ENCODE measurements around the gene HIRA.
A peak's percentile ranks its signal among the peaks of the same experiment; 100 is the strongest.
"Not testable (repeated sequence)": the region's sequence is repeated elsewhere in the genome, so short reads cannot be mapped to it uniquely, and the experiment has no call there.

HIRA gene

DNA sequence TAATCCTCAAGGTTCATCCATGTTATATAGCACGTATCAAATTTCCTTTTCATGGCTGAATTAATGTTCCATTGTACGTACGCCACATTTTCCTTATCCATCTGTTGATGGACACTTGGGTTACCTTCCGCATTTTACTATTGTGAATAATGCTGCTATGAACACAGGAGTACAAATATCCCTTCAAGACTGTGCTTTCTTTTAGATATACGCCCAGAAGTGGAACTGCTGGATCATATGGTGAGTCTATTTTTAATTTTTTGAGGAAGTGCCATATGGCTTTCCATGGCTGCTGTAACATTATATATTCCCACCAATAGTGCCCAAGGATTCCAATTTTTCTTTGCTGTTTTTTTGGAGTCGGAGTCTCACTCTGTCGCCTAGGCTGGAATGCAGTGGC, 6.8 kb upstream of the HIRA start:
- DNase-seq = no peak

DNA sequence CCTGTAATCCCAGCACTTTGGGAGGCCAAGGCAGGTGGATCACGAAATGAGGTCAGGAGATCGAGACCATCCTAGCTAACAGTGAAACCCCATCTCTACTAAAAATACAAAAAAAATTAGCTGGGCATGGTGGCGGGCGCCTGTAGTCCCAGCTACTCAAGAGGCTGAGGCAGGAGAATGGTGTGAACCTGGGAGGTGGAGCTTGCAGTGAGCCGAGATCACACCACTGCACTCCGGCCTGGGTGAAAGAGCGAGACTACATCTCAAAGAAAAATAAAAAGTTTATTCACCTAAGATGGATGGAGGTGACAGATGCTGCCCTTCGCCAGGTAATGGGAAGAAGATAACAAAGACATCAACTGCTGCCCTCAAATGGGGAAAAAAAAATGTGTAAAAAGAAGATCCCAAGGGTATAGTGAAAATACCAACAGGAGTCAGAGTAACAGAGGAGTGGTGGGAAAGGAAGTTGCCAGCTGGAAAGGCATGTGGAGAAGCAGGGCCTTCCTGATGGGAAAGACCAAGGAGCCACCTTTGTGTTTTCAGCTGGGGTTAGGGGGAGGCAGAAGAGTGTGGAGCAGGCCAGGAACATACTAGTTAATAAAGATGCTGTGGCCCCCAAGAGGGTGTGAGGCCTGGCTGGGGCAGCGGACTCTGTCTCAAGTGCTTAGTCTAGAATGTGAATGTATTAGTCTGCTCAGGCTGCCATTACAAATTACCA, 5.1 kb upstream of the HIRA start:
- not testable (repeated sequence) for DNase-seq

DNA sequence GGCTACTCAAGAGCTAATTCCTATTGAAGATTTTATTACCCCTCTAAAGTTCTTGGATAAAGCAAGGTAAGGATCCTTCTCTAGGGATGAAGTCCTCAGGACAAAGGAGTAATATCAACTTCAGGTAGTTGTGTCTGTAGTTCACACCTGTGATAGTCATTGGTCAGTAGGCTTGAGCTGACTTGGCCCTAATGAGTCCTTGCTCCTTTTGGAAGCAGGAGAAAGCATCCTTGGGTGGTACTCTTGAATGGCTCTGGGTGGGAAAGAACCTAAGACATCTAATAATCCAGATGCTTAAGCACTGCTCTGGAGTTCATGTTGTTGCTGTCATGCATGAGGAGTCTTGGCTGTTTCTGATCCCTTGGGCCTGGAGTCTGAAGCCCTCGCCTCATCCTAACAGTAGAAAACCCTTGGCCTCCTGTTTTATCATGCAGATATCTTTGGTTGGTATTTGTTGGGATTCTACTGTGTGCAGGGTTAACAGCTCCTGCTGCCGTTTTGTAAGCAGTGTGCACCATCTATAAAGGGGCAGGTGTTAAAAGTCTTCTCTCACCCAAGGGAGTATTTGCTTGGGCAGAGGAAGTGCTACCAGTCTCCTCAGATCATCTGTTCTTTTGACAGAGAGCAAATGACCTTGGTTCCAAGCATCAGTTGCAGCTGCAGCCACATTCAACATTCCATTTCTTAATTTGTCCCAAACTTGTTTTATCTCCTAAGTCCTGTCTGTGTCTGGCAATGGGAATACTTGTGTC, 3.5 kb upstream of the HIRA start:
- no peak for DNase-seq

DNA sequence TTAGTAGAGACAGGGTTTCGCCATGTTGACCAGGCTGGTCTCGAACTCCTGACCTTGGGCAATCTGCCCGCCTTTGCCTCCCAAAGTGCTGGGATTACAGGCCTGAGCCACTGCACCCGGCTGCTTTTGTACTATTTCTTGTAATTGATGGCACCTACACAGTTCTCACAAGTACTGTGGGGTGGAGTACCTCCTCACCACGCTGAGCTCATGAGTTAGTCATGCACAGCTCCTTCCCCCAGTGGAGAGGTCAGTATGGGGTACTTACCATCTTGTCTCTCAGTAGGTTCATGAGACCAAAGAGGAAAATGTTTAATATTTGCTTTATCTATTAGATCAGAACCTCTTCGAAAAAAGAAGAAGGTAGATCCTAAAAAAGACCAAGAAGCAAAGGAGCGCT, 2.9 kb upstream of the HIRA start:
- no peak for DNase-seq

DNA sequence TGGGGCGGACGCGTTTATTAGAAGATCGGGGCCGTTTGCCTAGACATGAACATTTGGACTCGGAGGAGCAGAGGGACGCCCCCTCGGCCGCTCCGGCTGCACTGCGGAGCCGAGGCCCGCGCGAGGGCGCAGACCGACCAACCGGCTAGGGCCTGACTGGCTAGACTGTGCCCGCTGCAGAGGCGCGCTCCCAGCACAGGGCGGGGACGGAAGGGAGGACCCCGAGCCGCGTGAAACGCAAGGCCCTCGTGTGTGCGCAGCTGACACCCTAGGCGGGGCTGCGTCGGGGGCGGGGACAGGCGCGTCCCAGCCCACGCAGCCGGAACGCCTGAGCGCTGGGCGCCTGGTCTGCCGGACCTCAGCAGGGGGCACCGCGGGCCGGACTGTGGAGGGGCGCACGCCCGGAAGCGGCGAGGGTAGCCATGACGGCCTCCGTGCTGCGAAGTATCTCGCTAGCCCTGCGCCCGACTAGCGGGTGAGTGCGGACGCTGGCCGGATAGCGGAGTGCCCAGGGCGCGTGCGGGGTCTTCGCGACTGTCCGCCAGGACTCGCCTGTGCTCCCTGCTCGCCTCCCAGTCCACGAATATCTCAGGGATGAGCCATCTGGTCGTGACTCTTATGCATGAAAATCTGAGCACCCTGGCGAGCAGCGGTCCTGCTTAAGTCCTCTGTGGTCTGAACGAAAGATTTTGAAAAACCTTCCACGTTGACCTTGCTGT, 759 bp upstream of the HIRA start, which contains the start of gene MRPL40:
Gene MRPL40, plus strand, starts transcription at position 413 of the 719 bp plus-strand sequence. Its CDS starts 10 bp downstream, at position 423.
- peak; percentile 70 to 82 (median 73) for DNase-seq

DNA sequence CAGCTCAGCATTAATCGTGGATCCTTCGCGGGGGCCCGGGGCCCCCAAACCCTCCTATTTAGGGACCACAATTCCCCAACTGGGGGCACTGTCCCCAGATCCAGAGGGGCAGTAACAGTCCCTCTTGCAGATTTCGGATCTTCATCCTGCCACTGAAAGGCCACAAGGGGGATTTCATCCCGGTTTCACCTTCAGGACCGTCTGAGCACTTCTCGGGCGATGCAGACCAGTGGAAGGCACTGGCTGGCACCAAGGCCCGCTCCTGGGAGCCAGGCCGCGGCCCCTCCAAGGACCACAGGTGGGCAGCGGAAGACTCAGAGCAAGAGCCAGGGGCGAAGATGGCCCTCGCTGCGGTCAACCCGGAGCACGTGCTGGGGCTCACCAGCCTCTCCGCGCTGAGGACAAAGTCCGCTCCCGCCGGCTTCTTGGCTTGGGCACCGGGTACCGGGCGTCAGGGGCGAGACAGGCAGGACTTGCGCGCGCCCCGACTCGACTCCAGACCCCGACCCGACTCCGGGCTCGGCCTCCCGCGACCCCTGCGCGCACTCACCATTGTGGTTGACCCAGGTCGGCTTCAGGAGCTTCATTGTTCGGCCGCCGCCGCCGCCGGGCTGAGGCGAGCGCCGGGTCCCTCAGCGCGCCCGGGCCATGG, 517 bp downstream of the HIRA start:
- DNase-seq = no peak

DNA sequence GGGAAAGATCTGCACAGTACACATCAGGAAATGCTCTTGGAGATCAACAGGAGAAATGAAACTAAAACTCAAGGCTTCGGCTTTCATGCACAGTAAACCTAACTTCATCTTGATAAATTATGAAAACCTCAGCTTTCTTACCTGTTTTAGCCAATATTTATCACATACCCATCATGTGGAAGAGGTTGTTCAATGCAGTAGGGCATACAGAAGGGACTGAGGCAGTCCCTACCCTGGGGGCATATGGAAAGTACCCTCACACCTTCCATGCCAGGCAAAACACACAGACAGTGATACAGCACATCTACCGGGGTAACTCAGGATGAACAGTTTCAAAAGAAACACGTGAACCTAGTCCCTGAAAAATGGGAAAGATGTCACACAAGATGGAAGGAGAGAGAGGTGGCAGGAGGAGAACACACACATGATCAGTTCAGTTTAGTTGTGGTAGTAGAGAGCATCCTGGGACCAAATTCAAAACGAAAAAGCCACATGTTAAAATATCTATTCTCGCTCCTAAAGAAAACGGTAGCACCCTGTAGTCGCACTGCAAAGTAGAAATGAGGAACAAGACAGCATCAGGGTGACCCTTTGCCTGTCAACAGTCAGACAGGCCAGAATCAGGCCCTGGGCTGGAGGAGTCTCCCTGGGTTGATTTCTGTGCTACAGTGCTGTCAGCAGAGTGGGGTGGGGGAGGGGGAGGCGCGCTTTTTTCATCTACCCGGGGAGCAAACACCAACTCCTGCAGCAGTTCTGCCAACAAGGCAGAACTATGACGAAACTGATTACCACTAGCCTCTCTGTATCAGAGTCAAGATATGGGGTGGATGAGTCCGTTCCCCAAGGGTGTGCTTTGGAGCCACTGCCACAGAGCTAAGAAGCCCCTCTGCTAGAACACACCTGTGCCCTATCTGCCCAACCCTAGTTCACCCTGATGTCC, 1.3 kb downstream of the HIRA start:
- DNase-seq = peak in 2 of 4 experiments; percentile 12 to 16

DNA sequence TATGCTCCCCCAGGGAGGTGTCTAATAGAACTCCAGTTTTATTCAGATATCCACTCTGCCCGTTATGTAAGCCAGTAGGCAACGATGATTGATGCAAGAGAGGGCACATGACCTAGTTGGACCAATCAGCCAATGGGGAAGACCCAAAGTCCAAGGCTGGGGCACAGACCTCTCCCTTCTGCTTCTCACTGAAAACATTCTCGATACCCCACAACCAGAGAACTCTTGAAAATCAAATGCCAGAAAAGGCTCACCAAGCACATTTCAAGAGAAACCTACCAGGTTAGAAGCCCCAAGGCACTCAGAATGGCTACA, 7.4 kb downstream of the HIRA start:
- DNase-seq = no peak

DNA sequence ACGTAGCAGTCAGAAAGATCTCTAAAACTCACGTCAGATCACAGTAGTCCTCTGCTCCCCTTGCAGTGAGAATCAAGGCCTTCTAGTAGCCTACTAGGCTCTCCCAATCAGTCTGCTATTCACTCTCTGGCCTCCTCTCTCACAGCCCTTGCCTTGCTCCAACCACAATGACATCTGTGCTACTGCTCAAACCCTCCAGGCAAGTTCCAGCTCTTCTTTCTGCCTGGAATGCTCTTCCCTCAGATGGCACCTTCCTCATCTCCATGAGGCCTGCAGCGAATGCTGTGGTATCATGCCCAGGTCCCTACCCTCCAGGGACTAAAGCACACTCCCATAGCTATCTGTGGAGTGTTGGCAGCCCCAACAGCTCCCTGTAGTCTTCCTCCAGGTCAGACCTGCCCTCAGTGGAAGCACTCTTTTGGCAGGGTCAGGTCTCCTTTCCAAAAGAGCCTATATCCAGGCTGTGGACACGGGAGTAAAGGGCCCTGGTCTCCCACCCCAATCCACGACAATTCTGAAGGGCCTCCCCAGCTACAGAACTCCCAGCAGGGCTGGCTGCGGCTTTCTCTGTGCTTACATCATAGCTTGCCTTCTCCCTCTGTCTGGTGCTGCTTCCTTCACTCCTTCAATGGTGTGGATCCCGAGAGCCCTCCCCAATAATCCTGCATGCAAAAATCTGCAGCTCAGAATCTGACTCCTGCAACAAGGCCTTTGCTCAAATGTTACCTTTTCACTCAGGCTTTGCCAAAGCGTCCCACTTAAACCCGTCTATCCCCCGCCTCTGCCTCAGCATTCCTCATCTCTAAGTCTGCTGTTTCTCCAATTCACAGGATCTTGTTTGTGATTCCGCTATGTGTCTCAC, 8.9 kb downstream of the HIRA start:
- DNase-seq = no peak

DNA sequence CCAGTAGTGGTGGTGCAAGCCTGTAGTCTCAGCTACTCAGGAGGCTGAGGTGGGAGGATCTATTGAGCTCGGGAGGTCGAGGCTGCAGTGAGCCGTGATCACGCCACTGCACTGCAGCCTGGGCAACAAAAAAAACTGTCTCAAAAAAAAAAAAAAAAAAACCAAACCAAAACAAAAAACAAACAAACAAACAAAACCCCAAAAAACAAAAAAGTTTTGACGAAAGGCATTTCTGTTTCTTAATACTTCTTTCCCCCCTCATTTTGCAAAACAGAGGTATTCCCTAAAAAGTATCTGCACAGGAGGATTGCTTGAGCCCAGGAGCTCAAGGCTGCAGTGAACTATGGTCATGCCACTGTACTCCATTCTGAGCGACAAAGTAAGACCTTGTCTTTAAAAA, 11.2 kb downstream of the HIRA start:
- no peak for DNase-seq

DNA sequence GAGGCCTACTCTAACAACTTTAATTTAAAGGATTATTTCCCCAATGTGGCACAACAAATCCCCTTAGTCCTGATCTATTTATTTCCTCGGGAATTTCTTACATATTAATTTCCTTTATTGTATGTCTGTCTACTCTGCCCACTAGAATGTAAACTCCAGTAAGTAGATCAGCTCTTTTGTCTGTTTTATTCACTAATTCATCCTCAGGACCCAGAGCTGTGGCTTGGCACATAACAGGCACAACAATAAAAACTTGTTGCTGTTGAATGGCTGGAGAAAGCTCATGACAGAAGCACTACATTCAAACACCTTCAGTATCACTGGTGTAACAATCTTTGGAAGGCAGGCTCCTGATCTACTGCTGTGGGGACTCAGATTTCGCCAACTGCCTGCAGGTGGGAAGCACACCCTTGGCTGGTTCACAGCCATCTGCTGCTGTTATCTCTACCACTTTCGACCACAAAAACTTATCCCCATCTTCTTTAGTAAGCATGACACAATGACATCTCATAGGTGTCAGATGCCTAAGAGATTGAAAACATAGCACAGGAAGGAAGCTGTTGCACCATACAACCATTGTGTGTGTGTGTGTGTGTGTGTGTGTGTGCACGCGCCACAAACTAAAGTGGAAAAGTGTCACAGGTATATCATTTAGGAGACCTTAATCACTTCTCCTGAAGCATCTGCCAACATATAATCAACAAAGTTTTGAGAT, 11.9 kb downstream of the HIRA start:
- DNase-seq = no peak

DNA sequence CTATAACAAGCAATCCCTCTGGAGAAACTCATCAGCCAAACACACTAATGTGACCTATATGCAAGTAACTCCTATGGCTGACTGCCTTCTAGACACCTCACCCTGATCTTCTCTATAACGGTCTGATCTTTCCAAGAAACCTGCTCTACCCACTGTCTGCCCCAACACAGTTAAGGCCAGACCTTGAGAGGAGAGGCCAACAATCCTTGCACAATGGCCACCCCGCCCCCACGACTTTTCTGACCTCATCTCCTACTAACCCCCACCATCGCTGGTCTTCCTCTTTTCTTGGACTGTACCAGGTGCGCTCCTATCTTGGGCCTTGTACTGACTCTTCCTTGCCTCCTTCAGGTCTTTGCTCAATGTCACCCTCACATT, 12.5 kb downstream of the HIRA start:
- DNase-seq = no peak

DNA sequence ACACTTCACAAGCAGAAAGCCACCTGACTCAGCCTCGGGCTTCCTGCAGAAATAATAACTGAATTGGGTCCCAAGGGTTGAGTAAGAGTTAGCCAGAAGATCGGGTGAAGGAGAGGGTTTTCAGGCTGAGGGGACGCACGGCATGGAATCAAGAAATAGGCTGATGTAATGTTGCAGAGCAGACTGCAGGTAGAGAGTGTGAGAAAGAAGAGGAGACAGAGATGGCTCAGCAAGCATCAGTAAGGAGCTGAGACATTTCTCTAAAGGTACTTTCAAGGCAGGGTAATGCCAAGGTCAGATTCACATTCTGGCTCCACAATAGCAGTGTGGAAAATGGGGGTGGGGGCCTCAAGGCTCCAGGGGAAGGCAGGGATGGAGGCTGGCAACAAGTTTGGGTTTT, 18.6 kb downstream of the HIRA start:
- DNase-seq = no peak

DNA sequence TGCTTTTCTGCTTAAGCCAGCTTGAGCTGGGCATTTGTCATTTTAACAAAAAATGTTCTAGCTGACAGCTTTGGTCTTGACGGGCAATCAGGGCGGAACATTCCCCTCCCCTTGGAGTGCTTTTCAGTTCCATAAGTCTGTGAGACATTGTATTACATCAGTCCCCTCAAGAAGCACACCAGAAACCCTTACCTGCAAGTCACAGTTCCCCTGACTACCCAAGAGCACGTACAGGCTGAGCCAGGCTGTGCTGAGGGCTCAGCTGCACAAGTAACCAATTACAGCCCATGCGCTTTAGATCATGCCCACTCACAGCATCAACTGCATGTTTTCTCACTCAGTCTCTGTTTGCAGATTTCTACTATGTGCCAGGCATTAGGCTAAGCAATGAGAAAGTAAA, 19.1 kb downstream of the HIRA start:
- DNase-seq = no peak

DNA sequence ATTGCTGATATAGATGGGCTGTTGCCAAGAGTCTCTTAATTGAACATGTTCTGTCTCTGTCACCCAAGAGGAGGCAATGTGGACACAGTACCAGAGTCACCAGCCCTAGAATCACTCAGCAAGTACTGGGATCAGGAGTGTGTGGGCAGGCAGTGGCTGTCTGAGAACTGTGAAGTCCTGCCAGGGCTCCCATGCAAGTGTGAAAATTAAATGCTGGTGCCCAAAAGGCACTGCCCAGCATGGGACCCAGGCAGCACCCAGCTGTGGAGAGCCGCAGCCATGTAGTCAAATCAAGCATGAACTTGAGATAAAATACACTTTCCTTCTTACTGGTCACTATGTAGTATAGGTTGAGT, 19.9 kb downstream of the HIRA start:
- DNase-seq = no peak

DNA sequence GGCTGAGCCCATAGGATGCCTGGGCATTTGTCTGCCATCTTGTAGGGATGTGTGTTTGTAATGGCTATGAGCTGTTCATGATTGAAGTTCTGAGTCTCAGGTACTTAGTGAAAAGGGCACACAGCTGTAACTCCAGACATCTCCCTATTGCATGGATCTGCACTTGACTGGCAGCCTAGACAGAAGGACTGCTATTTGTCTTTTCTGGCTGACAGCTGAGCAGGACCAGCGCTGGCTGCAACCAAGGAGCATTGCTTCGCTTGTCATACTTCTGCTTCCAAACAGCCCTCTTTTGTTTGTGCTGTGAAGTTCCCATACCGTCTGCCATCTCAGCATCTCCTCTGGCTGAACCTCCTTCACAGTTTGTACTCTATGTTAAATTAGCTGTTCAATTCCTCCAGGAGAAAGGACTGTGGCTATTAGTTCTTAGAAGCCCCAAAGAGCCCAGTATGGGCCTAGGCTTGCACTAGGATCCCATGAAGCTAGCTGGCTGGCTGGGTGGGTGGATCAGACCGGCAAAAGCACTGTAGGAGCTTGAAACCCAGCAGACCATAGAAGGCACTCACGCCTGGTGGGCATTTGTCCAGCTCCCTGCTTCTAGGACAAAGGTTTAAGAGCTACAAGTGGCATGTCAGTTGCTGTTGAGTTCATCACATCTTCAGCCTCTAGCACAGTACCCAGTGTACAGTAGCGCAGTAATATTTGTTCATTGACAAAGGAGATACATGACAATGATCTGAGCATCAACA, 20.4 kb downstream of the HIRA start:
- DNase-seq = no peak

DNA sequence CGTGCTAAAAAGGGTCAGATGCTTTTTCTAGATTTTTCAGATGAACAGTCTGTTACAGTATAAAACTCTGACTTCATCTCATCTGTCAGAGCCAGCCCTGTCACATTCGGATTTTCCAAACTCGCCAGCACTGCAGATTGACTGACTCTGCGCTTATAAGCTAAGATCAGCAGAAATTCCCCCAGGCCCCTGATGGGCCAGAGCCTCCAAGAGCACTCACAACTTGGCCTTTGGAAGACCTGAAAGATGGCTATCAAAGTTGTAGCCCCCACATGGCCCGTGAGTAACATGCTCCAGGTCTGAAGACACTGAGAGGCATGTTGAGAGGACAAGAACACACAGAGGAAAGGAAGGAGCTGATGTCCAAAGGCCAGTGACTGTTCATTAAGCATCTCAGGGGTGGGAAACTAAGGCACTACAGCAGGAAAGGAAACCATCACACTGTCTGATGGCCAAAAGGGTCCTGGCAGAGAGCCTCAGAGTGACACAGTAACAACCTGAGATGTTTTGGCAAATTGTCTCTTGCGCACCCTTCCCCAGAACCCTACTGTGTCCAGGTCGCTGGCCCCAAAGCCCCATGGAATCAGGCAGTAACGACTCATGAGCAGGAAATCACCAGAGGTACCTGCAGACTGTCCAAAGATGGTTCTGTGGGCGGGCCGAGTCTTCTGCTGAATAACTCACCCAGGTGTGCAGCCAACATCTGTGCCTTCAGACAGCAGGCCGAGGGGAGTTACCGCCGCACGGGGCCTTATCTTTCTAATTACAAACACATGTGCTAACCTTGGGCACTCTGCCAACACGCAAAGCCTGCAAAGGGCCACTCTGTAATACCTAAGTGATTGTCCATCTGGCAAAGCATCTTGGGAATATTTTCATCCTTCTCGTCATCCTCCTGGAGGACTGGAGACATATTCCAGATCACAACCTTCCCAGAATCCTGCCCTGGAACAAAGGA, 23.6 kb downstream of the HIRA start:
- DNase-seq = no peak

DNA sequence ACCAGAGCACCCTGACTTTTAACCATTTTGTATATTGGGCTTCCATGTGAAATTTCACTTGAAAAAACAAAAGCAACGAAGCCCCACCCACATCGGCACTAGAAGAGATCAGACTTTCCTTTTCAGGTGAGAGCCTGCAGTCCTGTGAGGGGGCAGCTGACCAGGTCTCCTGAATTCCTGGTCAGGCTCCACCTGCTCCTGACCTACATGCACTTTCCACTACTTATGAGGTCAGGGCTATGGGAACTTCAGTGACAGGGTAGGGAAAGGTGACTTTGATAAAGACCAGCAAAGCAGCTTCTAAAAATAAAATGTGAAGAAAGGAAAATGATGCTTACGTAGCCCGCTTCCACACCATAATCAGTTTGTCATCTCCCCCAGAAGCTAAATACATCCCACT, 24.7 kb downstream of the HIRA start:
- DNase-seq = no peak

DNA sequence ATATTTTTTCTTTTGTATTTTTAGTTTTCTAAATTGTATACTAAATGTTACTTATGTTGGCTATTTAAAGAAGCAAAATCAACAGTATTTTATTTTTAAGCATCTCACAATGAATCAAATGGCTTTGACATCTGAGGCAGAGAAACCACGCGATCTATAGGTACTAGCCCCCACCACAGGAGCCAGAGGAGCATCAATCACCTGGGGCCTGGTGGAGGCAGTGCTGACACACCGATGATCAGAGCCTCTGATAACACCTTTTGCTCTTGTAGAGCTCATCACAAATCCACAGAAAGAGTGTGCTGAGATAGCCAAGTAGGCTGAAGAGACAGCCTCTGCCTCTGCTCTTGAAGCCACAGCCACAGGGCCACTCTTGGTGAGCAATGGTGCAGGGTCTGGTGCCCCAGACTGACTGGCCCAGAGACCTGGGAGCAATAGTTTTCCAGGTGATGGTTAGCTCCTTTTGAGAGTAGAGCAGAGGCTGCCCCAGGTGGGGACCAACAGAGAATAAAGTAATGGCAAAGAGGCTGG, 25.2 kb downstream of the HIRA start:
- DNase-seq = no peak

Measured in activated naive CD4-positive, alpha-beta T cell (primary cell).